ENCODE measurements around the gene PCNX1.
"Not testable (repeated sequence)": the region's sequence is repeated elsewhere in the genome, so short reads cannot be mapped to it uniquely, and the experiment has no call there.

Gene PCNX1

GRCh38 chr14:70907176-70907995 lies at the start of gene PCNX1:
Gene PCNX1, plus strand, starts transcription at chr14:70907459. Its CDS starts 392 bp downstream, at chr14:70907851.
- DNase-seq, result peak; percentile 26 to 92 (median 73)

- DNase-seq, result no peak
Measured at GRCh38 chr14:70857496-70857890, 49.8 kb upstream of the PCNX1 start.

GRCh38 chr14:70858641-70859040 lies 48.6 kb upstream of the PCNX1 start:
- DNase-seq, result no peak

- not testable (repeated sequence) for DNase-seq
Measured at GRCh38 chr14:70866992-70867391, 40.3 kb upstream of the PCNX1 start.

GRCh38 chr14:70871001-70871400 lies 36.3 kb upstream of the PCNX1 start:
- no peak for DNase-seq

- no peak for DNase-seq
Measured at GRCh38 chr14:70871863-70872677, 35.2 kb upstream of the PCNX1 start.

GRCh38 chr14:70872678-70873020 lies 34.6 kb upstream of the PCNX1 start:
- no peak for DNase-seq

- no peak for DNase-seq
Measured at GRCh38 chr14:70873627-70874026, 33.6 kb upstream of the PCNX1 start.

- DNase-seq, result not testable (repeated sequence)
Measured at GRCh38 chr14:70875811-70876460, 31.3 kb upstream of the PCNX1 start.

GRCh38 chr14:70879448-70879847 lies 27.8 kb upstream of the PCNX1 start:
- no peak for DNase-seq

- not testable (repeated sequence) for DNase-seq
Measured at GRCh38 chr14:70880888-70881287, 26.4 kb upstream of the PCNX1 start.

- no peak for DNase-seq
Measured at GRCh38 chr14:70881549-70882177, 25.6 kb upstream of the PCNX1 start.

- DNase-seq, result no peak
Measured at GRCh38 chr14:70882776-70883492, 24.3 kb upstream of the PCNX1 start.

- no peak for DNase-seq
Measured at GRCh38 chr14:70884595-70885342, 22.5 kb upstream of the PCNX1 start.

GRCh38 chr14:70885343-70886022 lies 21.8 kb upstream of the PCNX1 start:
- no peak for DNase-seq

GRCh38 chr14:70886421-70887206 lies 20.6 kb upstream of the PCNX1 start:
- peak in 5 of 56 donors; percentile 0 to 45 (median 14) for DNase-seq

GRCh38 chr14:70887207-70887681 lies 20.0 kb upstream of the PCNX1 start:
- DNase-seq, result no peak

GRCh38 chr14:70887737-70888499 lies 19.3 kb upstream of the PCNX1 start:
- DNase-seq, result no peak

All from amygdala (tissue), 56 donors.